CD14-positive monocyte (primary cell): Measurements from ENCODE around the gene TECPR2. TPM values are rescaled to one million over a fixed set of nuclear protein-coding genes. Genes with fewer than 3 reads are reported as not detected.

Experiments used
- DNase-seq, 3 donors: peaks; one replicate each; pipeline ENCODE4 v3.0.0-alpha.2; 2011 to 2022
- H2AFZ ChIP-seq: 2 replicates; pipeline ENCODE4 v1.6.0; 2012; ENCODE audit warnings: mild to moderate bottlenecking, low read depth, low read length, inconsistent platforms; ENCODE audit not compliant: insufficient read depth, poor library complexity, severe bottlenecking
- H3K27ac ChIP-seq, 2 donors: 1 replicate in 1 of 2; 2 replicates in 1 of 2; pipeline ENCODE4 v1.5.1; 2012 to 2013; ENCODE audit warnings: low read length in 2 of 2, control low read depth in 1 of 2, inconsistent platforms in 1 of 2, low read depth in 1 of 2, mild to moderate bottlenecking in 1 of 2
- H3K27me3 ChIP-seq, 2 donors: one replicate each; pipeline versions ENCODE4 v1.6.0 to v1.6.1; 2011 to 2013; ENCODE audit warnings: low read length in 2 of 2; ENCODE audit not compliant: control insufficient read depth in 2 of 2, insufficient read depth in 2 of 2
- H3K36me3 ChIP-seq, 2 donors: replicated peaks in 1 of 2; 1 replicate in 1 of 2; 2 replicates in 1 of 2; pipeline versions ENCODE4 v1.5.1 to v1.6.1; 2012 to 2013; ENCODE audit warnings: low read length in 2 of 2, control low read depth in 1 of 2, inconsistent platforms in 1 of 2, mild to moderate bottlenecking in 1 of 2; ENCODE audit not compliant: insufficient read depth in 2 of 2, control insufficient read depth in 1 of 2
- H3K4me1 ChIP-seq, 2 donors: 1 replicate in 1 of 2; 2 replicates in 1 of 2; pipeline versions ENCODE4 v1.5.1 to v1.6.1; 2012 to 2013; ENCODE audit warnings: low read length in 2 of 2, control low read depth in 1 of 2, inconsistent platforms in 1 of 2, mild to moderate bottlenecking in 1 of 2, moderate library complexity in 1 of 2; ENCODE audit not compliant: insufficient read depth in 2 of 2, control insufficient read depth in 1 of 2
- H3K4me2 ChIP-seq: replicated peaks from 2 replicates; pipeline ENCODE3; 2012; ENCODE audit warnings: low read length, moderate library complexity, mild to moderate bottlenecking; ENCODE audit not compliant: poor library complexity, severe bottlenecking; ENCODE audit errors: extremely low read depth
- H3K4me3 ChIP-seq, 3 experiments: fragments of 200-600 bp in 1 of 3; sonication (generic) in 1 of 3; replicated peaks in 1 of 3; 1 replicate in 2 of 3; 2 replicates in 1 of 3; pipeline ENCODE4 v1.5.1; 2011 to 2013; ENCODE audit warnings: low read length in 3 of 3, mild to moderate bottlenecking in 3 of 3, control low read depth in 2 of 3, low read depth in 2 of 3, inconsistent platforms in 1 of 3, moderate library complexity in 1 of 3
- H3K79me2 ChIP-seq: 2 replicates; pipeline ENCODE4 v1.6.0; 2012; ENCODE audit warnings: mild to moderate bottlenecking, control low read depth, inconsistent platforms, low read length, moderate library complexity; ENCODE audit not compliant: insufficient read depth
- H3K9ac ChIP-seq: 2 replicates; pipeline ENCODE4 v1.6.0; 2017; ENCODE audit warnings: low read length, mild to moderate bottlenecking; ENCODE audit not compliant: insufficient read depth, poor library complexity, severe bottlenecking
- H3K9me3 ChIP-seq, 2 donors: replicated peaks in 1 of 2; 1 replicate in 1 of 2; 2 replicates in 1 of 2; pipeline versions ENCODE4 v1.5.1 to v1.6.1; 2012 to 2013; ENCODE audit warnings: low read length in 2 of 2, control low read depth in 1 of 2; ENCODE audit not compliant: control insufficient read depth in 1 of 2, insufficient read depth in 1 of 2
- H4K20me1 ChIP-seq: 2 replicates; pipeline ENCODE4 v1.6.0; 2012; ENCODE audit warnings: mild to moderate bottlenecking, low read length, control low read depth, moderate library complexity; ENCODE audit not compliant: insufficient read depth
- H3K27ac Mint-ChIP-seq, 7 donors: one replicate each; pipeline ENCODE4 v1.8.0; 2020; ENCODE audit warnings: mild to moderate bottlenecking in 7 of 7, mixed read lengths in 7 of 7, moderate library complexity in 6 of 7, inconsistent platforms in 2 of 7
- H3K27me3 Mint-ChIP-seq, 3 donors: one replicate each; pipeline ENCODE4 v1.8.0; 2021 to 2022; ENCODE audit warnings: low read depth in 3 of 3, mild to moderate bottlenecking in 3 of 3, mixed read lengths in 3 of 3, moderate library complexity in 3 of 3, inconsistent platforms in 1 of 3
- H3K36me3 Mint-ChIP-seq, 2 donors: one replicate each; pipeline ENCODE4 v1.8.0; 2020; ENCODE audit warnings: mixed read lengths in 2 of 2, inconsistent platforms in 1 of 2, mild to moderate bottlenecking in 1 of 2
- H3K4me1 Mint-ChIP-seq: one replicate; pipeline ENCODE4 v1.8.0; 2020; ENCODE audit warnings: mild to moderate bottlenecking, mixed read lengths
- H3K4me3 Mint-ChIP-seq, 2 donors: one replicate each; pipeline ENCODE4 v1.8.0; 2020; ENCODE audit warnings: mild to moderate bottlenecking in 2 of 2, mixed read lengths in 2 of 2, moderate library complexity in 1 of 2
- H3K9me3 Mint-ChIP-seq, 7 donors: one replicate each; pipeline ENCODE4 v1.8.0; 2020 to 2022; ENCODE audit warnings: mixed read lengths in 7 of 7, mild to moderate bottlenecking in 6 of 7, moderate library complexity in 6 of 7, inconsistent platforms in 2 of 7
- CTCF ChIP-seq: fragments of 200-600 bp; IDR thresholded peaks from one replicate; pipeline ENCODE4 v1.8.0; 2022; ENCODE audit warnings: antibody characterized with exemption, mild to moderate bottlenecking
- WGBS: methylation state at CpG from one replicate; pipeline ENCODE4 v1.1.5; 2013; ENCODE audit warnings: missing lambda C conversion rate; ENCODE audit not compliant: insufficient coverage; 5-methylcytosine and 5-hydroxymethylcytosine counted together
- intact Hi-C, 2 donors: fragments of 100-400 bp; cut with micrococcal nuclease; formaldehyde crosslinking; loops; one replicate each; pipeline versions ENCODE4 v1.15.0 to v1.15.1; 2023
- polyA plus RNA-seq, 3 donors: library from polyadenylated mRNA; depleted of rRNA in 1 of 3; unstranded in 2 of 3; stranded (reverse) in 1 of 3; fragments of 300-500 nt in 2 of 3; fragments of >200 nt in 1 of 3; fragmentation: Illumina TruSeq in 2 of 3; gene quantifications; 1 replicate in 2 of 3; 2 replicates in 1 of 3; pipeline ENCODE4 v1.2.3, GENCODE V29; 2012 to 2021

The TECPR2 gene
- polyA plus RNA-seq, 3 donors, result 2.8 to 10.4 (median 6.4) TPM

- no peaks in the 10 kb centered on the region for H4K20me1 ChIP-seq
- no peak overlapping the region for H3K4me3 Mint-ChIP-seq
- H3K36me3 Mint-ChIP-seq, result no peaks in the 10 kb centered on the region
- no peak overlapping the region for H3K9ac ChIP-seq
- peaks cover 15% of the 10 kb centered on the region for H3K4me1 Mint-ChIP-seq
- H3K27me3 Mint-ChIP-seq, result peaks cover 6 to 31% (median 13%) of the 10 kb centered on the region in 3 donors
- no peaks in the 10 kb centered on the region for H3K9me3 ChIP-seq
- H3K36me3 ChIP-seq, result no peaks in the 10 kb centered on the region
- H3K4me3 ChIP-seq, result no peak overlapping the region
- H3K4me2 ChIP-seq, result no peak overlapping the region
- no peaks in the 10 kb centered on the region for H3K79me2 ChIP-seq
- WGBS, result 93% methylated on average over 10 of the region's 12 CpGs
- H2AFZ ChIP-seq, result no peak overlapping the region
- no peak overlapping the region for H3K27ac ChIP-seq
- peaks cover 0 to 7% of the 10 kb centered on the region in 2 donors for H3K27me3 ChIP-seq
- intact Hi-C loops, result loop anchor here (5.0 to 10.0 kb wide), 2 partner anchors 150 to 198 kb away; partner anchors contain the start of genes CINP (in 1 of the 2), TECPR2 (in 1 of the 2) and ZNF839 (in 1 of the 2)
- DNase-seq, result no peak
- peaks cover 0 to 1% (median 0%) of the 10 kb centered on the region in 7 donors for H3K9me3 Mint-ChIP-seq
- peaks cover 16 to 24% of the 10 kb centered on the region in 2 donors for H3K4me1 ChIP-seq
- TF ChIP-seq CTCF, result no peak
- H3K27ac Mint-ChIP-seq, result peak overlapping the region in 1 of 7 donors; percentile 15
These were observed 152.4 kb downstream of the TECPR2 start for GRCh38 chr14:102514987-102515733.

- H3K9ac ChIP-seq, result peak overlapping the region; percentile 85
- peak overlapping the region; percentile 23 to 77 (median 53) for H3K4me3 ChIP-seq
- peak overlapping the region in 3 of 7 donors; percentile 43 to 76 (median 69) for H3K27ac Mint-ChIP-seq
These were observed 154.0 kb downstream of the TECPR2 start for GRCh38 chr14:102516531-102517391.

More at GRCh38 chr14:102516531-102517391, 154.0 kb downstream of the TECPR2 start:
- peaks cover 6 to 30% (median 15%) of the 10 kb centered on the region in 3 donors for H3K27me3 Mint-ChIP-seq
- H3K9me3 ChIP-seq, result no peaks in the 10 kb centered on the region
- H3K4me3 Mint-ChIP-seq, result peak overlapping the region; percentile 79 to 92
- peaks cover 0 to 1% (median 0%) of the 10 kb centered on the region in 7 donors for H3K9me3 Mint-ChIP-seq
- peak; percentile 100 for TF ChIP-seq CTCF
- WGBS, result under 1% methylated on average over 95 of the region's 95 CpGs
- no peaks in the 10 kb centered on the region for H3K36me3 Mint-ChIP-seq
- peak overlapping the region; percentile 90 for H2AFZ ChIP-seq
- no peaks in the 10 kb centered on the region for H3K36me3 ChIP-seq
- DNase-seq, result peak; percentile 49 to 81 (median 57)
- H3K79me2 ChIP-seq, result no peaks in the 10 kb centered on the region
- H4K20me1 ChIP-seq, result no peaks in the 10 kb centered on the region
- intact Hi-C loops, result loop anchor here (1.0 to 10.0 kb wide), 3 partner anchors 78 to 152 kb away; partner anchors contain the start of genes CINP (in 1 of the 2) and TECPR2 (in 1 of the 2)
- peaks cover 5% of the 10 kb centered on the region for H3K4me1 Mint-ChIP-seq
- peaks cover 9 to 15% of the 10 kb centered on the region in 2 donors for H3K4me1 ChIP-seq
- peak overlapping the region in 1 of 2 donors; percentile 71 for H3K27ac ChIP-seq
- H3K27me3 ChIP-seq, result peaks cover 0 to 7% of the 10 kb centered on the region in 2 donors
- peak overlapping the region; percentile 79 for H3K4me2 ChIP-seq
